NCI-H1417 (cell line): ENCODE results near the gene FURIN.
"Not testable (repeated sequence)": the region's sequence is repeated elsewhere in the genome, so short reads cannot be mapped to it uniquely, and the experiment has no call there.

Experiments used
- DNase-seq, 3 experiments: peaks; one replicate each; lab custom pipeline; 2025; lab: John Stamatoyannopoulos, UW

FURIN gene

DNA sequence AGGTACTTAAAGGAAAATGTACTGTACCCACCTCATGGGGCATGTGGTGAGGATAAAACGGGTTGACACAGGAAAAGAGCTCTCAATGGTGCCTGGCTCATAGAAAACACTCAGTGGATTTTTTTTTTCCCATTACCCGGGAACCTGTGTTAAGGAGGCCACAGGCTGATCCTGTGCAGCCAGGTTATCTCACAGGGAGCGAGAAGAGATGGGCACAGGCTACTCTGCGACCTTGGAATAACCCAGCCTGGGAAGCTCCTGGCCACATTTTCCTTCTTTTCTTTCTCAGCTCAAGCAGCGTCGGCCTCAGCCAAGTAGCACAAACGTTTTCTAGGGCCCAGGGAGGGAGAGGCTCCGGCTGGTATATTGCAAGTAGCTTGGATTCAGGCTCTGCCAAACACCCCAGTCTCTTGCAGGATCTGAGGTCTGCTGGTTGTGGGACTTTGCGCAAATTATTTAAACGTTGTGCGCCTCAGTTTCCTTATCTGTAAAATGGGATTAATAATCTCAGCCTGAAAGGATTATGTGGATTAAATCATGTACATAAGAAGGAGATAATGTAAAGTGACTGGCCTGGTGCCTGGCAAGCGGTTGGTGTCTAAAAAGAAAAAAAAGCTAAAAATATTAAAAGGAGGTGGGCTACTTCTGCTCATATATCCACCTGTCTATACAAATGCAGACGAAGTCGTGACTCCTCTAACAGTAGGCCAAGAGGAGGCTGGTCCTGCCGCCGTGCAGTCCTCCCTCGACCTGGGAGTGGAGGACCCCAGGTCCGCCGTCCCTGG lies 2.2 kb downstream of the FURIN start:
- DNase-seq: peak in 1 of 3 experiments; percentile 50

DNA sequence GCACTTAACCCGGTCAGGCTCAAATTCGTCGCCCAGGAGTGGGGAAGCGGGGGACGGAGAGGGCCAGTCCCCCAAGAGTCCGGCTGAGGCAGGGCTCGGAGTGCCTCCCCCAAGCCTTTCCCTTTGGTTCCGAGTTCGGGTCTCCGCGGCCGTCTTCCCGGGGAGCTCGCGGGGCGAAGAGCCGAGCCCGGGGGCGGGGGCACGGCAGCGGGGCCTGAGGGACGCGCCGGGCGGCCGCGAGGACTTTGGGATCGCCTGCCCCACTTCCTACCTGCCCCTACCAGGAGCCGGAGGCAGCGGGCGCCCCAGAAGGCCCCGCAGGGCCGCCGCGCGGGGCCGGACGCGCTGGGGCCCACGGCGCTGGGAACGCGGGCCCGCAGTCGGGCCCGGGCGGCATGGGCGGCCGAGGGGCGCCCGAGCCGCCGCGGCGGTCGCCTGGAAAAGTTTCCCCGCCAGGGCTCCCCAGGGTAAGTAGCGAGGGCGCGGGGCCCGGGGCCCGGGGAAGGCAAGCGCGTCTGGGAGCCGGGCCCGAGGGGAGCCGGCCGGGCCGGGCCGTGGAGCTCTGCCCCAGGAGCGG lies 2.8 kb downstream of the FURIN start:
- DNase-seq: peak in 2 of 3 experiments; percentile 67 to 85

DNA sequence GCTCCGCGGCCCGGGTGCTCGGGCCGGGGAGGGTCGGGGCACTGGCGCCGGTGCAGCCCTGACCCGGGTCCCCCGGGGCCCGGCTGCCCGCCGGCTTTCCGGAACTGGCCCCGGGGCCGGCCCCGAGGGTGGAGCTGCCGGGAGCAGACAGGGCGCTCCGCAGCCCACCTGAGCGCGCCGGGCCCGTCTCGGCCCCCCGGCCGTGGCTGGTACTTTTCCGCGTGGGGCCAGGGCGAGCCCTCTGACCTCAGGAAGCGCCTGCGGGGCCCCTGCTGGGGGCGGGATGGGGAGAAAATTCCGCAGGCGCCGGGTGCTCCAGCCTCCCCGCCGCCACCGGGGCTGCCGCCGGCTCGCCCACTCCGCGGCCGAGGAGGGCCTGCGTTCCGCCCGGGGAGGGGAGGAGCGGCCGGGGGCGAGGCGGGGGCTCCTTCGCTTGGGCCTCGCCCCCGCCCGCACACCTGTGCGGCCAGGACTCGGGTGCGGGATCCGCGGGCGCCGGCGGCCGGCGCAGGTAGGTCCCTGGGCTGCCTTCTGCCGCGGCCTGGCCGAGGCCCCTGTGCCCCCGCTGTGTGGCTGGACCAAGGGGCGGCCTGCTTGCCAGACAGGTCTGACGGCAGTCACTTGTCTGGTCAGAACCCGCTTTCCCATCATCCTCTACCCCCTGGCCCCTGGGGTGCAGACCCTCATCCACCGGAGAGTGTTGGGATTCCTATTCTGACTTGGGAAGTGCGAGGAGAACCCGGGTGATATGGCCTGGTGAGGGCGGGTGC lies 3.5 kb downstream of the FURIN start:
- peak in 2 of 3 experiments; percentile 70 to 85 for DNase-seq

DNA sequence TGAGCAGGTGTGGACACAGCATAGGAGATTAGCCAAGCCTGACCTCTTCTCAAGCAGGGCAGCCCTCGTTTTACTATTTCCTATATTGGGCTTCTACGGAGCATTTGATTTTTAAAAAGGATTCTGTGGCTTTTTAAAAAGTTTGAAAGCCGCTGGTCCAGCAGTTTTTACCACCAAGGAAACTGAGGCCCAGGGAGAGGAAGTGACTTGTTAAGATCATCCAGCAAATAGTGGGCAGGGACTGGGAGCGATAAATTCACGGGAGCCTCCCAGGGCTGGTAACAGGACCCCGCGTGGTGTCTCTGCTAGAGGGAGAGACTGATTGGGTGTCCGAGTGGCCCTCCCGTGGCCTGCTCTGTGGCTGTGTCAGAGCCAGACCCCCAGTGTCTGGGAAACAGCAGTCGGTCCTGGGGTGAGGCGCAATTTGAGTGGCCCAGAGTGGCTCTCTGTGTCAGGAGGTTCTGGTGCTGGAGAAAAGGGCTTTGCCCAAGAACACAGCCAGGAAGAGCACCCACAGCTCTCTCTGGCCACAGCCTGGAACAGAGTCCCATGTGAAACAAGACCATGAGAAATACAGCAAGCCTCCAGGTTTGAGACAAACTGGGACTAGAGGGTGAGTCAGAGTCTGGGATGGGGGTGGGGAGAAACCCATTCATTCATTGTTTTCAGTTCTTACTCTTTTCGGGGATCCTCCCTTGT lies 4.2 kb downstream of the FURIN start:
- DNase-seq: no peak

- DNase-seq: peak in 1 of 3 experiments; percentile 46
Measured at GRCh38 chr15:90873488-90873997, 5.2 kb downstream of the FURIN start.

DNA sequence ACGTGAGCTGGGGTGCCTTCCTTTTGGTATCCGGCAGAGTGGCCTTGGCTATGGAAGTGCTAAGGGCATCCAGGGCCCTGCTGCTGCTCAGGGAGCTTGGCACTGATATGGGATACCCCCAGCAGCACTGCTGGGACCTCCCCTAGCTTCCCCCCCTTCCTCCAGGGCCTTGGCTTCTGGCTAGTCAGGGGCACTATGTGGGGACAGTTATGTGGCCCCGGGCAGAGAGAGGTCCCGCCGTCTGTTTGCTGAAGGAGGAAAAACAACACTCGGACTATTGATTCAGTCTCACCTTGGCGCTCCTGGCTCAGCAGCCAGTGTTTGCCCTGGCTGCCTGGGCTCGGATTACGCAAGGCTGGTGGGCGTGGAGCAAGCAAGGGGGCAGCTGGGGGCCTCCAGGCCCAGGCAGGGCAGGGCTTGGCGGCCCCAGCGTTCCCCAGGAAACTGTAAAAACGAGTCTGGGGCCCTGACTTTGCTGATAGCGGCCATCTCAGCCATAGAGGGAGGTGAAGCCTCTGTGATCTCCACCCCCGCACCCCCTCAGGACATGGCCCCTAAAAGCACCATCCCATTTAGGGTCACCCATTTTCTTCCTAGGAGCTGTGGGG lies 5.7 kb downstream of the FURIN start:
- DNase-seq: peak; percentile 33 to 82 (median 57)

GRCh38 chr15:90874986-90875385 lies 6.6 kb downstream of the FURIN start:
- DNase-seq: not testable (repeated sequence)

DNA sequence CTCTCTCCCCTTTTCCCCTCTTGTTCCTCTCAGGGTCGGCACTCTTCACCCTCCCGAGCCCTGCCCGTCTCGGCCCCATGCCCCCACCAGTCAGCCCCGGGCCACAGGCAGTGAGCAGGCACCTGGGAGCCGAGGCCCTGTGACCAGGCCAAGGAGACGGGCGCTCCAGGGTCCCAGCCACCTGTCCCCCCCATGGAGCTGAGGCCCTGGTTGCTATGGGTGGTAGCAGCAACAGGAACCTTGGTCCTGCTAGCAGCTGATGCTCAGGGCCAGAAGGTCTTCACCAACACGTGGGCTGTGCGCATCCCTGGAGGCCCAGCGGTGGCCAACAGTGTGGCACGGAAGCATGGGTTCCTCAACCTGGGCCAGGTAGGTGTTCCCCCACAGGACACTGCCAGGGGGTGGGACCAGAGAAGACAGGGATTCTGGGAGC lies 7.2 kb downstream of the FURIN start:
- no peak for DNase-seq

- DNase-seq: no peak
Measured at GRCh38 chr15:90876046-90876445, 7.7 kb downstream of the FURIN start.

DNA sequence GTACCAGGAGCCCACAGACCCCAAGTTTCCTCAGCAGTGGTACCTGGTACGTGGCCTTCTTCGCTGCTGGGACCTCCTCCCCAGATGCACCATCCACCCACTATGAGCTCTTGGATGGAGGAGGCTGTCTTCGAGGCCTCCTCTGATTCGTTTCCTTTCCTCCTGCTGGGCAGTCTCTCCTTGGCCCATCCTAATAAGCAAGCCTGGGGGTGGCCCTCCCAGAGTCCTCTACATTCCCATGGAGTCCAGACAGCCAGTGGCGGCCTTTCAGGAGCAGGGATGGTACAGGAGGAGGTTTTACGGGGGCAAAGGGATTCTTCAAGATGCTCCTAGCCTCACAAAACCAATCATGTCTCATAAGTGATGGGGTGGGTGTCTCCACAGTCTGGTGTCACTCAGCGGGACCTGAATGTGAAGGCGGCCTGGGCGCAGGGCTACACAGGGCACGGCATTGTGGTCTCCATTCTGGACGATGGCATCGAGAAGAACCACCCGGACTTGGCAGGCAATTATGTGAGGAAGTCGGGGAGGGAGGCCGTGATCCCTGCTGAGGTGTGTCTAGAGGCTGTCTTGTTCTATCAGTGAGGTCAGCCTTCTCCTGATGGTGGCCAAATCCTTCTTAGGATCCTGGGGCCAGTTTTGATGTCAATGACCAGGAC lies 8.3 kb downstream of the FURIN start:
- DNase-seq: no peak

DNA sequence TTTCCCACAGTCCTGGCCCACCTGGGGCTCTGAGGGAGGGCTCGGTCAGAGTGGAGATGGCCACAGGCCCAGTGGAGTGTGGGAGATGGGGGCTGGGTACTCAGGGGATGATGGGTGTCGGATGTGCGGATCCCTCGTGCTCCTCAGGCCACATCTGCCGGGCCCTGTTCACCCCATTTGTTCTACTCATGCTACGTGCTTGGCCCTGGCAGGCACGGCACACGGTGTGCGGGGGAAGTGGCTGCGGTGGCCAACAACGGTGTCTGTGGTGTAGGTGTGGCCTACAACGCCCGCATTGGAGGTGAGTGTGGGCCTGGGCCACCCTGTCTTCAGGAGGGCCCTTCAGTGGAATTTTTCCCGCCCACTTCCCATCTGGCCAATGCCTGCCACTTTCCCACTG lies 8.9 kb downstream of the FURIN start:
- DNase-seq: no peak

DNA sequence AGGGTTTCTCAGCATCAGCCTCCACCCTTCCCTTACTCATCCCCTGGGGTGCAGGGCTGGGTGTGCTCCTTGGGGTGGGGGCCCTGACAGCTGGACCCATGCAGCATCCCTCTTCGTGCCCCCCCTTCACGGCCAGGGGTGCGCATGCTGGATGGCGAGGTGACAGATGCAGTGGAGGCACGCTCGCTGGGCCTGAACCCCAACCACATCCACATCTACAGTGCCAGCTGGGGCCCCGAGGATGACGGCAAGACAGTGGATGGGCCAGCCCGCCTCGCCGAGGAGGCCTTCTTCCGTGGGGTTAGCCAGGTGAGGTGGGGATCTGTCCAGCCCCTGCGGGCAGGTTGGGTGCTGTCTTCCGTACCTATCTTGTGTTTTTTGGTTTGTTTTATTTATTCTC lies 9.6 kb downstream of the FURIN start:
- no peak for DNase-seq

DNA sequence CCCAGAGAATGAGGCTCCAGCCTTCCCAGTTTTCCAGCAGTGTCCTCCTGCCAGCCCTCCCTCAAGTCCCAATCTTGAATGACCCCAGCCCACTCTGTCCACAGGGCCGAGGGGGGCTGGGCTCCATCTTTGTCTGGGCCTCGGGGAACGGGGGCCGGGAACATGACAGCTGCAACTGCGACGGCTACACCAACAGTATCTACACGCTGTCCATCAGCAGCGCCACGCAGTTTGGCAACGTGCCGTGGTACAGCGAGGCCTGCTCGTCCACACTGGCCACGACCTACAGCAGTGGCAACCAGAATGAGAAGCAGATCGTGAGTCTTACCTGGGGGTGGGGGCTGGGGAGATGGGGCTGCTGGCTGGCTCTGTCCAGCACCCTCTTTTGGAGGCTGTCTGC lies 10.3 kb downstream of the FURIN start:
- DNase-seq: no peak

- DNase-seq: no peak
Measured at GRCh38 chr15:90879730-90880366, 11.5 kb downstream of the FURIN start.

DNA sequence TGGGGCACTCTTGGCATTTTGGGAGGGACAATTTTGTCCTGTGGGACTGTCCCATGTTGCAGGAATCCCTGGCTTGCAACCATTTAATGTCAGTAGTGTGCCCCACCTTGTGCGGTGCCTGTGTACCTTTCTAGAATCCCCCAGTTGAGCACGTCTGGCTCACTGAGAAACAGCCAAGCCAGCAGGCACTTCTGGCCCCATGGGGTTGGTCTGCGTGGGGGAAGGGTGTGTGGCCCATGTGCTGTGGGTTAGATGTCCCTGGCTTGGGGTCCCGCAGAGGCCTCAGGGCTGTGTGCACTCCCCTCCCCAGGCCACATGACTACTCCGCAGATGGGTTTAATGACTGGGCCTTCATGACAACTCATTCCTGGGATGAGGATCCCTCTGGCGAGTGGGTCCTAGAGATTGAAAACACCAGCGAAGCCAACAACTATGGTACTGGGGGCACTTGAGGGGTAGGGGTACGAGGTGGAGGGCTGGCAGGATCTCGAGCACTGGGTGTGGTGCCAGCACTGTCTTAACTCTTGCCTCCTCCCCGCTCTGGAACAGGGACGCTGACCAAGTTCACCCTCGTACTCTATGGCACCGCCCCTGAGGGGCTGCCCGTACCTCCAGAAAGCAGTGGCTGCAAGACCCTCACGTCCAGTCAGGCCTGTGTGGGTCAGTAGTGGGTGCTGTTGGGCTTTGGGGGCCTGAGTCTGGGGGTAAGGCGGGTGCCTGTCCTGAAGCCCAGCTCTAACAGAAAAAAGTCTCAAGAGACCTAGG lies 12.2 kb downstream of the FURIN start:
- DNase-seq: no peak

- DNase-seq: no peak
Measured at GRCh38 chr15:90881181-90881977, 13.0 kb downstream of the FURIN start.

DNA sequence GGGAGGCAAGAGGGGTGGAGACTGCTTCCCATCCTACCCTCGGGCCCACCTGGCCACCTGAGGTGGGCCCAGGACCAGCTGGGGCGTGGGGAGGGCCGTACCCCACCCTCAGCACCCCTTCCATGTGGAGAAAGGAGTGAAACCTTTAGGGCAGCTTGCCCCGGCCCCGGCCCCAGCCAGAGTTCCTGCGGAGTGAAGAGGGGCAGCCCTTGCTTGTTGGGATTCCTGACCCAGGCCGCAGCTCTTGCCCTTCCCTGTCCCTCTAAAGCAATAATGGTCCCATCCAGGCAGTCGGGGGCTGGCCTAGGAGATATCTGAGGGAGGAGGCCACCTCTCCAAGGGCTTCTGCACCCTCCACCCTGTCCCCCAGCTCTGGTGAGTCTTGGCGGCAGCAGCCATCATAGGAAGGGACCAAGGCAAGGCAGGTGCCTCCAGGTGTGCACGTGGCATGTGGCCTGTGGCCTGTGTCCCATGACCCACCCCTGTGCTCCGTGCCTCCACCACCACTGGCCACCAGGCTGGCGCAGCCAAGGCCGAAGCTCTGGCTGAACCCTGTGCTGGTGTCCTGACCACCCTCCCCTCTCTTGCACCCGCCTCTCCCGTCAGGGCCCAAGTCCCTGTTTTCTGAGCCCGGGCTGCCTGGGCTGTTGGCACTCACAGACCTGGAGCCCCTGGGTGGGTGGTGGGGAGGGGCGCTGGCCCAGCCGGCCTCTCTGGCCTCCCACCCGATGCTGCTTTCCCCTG lies 13.8 kb downstream of the FURIN start:
- no peak for DNase-seq
